Bronchial epithelial cell (primary cell): Measurements from ENCODE around the gene PHKG2. TPM values are rescaled to one million over a fixed set of nuclear protein-coding genes. Genes with fewer than 3 reads are reported as not detected.

ENCODE experiments used
- DNase-seq: peaks from one replicate; pipeline ENCODE4 v3.0.0-alpha.2; 2010; ENCODE audit warnings: low read depth
- FAIRE-seq: peaks from 2 replicates; lab custom pipeline; 2011; peaks lifted over from hg19 to GRCh38; lab: Jason Lieb, UNC
- H3K27me3 ChIP-seq: 2 replicates; pipeline ENCODE4 v1.5.1; 2011; ENCODE audit warnings: low read length; ENCODE audit not compliant: control insufficient read depth, insufficient read depth
- H3K36me3 ChIP-seq: 2 replicates; pipeline ENCODE4 v1.5.1; 2011; ENCODE audit warnings: low read length; ENCODE audit not compliant: control insufficient read depth, insufficient read depth
- H3K4me3 ChIP-seq: 2 replicates; pipeline ENCODE4 v1.5.1; 2011; ENCODE audit warnings: mild to moderate bottlenecking, low read depth, low read length, control low read depth
- CTCF ChIP-seq: IDR thresholded peaks from 2 replicates; pipeline ENCODE4 v1.5.1; 2011; ENCODE audit warnings: mild to moderate bottlenecking, moderate library complexity, low read length, control low read depth, inconsistent platforms; ENCODE audit not compliant: insufficient read depth, severe bottlenecking
- total RNA-seq: library from RNA; depleted of rRNA; stranded (reverse); fragments of >200 nt; gene quantifications from 2 replicates; pipeline ENCODE4 v1.2.1, GENCODE V29; 2014

The PHKG2 gene
- total RNA-seq, 1 donor from 2014 or later = 14.2 TPM

- Histone ChIP-seq H3K27me3 (no peaks in the 10 kb centered on the region), H3K4me3 (no peak overlapping the region), H3K36me3 (peaks cover 37% of the 10 kb centered on the region)
- no peak for DNase-seq
- no peak for TF ChIP-seq CTCF
- FAIRE-seq = no peak
These were observed 44.3 kb upstream of the PHKG2 start for GRCh38 chr16:30703971-30704370.

- FAIRE-seq = no peak
- Histone ChIP-seq H3K27me3 (no peaks in the 10 kb centered on the region), H3K4me3 (no peak overlapping the region), H3K36me3 (peaks cover 51% of the 10 kb centered on the region)
- no peak for DNase-seq
- TF ChIP-seq CTCF = no peak
These were observed 42.2 kb upstream of the PHKG2 start for GRCh38 chr16:30706046-30706445.

DNA sequence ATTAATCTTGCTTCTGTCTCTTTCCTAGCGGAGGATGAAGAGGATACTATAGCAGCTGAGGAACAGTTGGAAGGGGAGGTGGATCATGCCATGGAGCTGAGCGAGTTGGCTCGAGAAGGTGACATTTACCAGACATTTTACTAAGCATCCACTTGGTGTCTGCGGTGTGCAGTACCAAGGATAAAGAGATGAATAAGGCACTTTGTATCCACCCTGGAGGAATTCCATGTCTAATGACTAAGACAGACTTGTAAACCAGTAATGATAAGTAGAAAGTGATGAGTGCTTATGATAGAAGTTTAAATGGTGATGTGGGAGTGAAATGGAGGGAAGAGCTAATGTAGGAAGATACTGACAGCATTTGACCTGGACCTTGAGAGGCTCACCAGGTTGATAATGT, 37.3 kb upstream of the PHKG2 start:
- Histone ChIP-seq H3K4me3 (no peak overlapping the region), H3K27me3 (no peaks in the 10 kb centered on the region), H3K36me3 (peaks cover 58% of the 10 kb centered on the region)
- FAIRE-seq = no peak
- no peak for TF ChIP-seq CTCF
- DNase-seq = no peak

GRCh38 chr16:30711712-30712111, 36.5 kb upstream of the PHKG2 start:
- DNase-seq (no peak), FAIRE-seq (peak; percentile 32)
- H3K36me3 ChIP-seq = peaks cover 57% of the 10 kb centered on the region
- H3K27me3 ChIP-seq = no peaks in the 10 kb centered on the region
- no peak overlapping the region for H3K4me3 ChIP-seq
- no peak for TF ChIP-seq CTCF

DNA sequence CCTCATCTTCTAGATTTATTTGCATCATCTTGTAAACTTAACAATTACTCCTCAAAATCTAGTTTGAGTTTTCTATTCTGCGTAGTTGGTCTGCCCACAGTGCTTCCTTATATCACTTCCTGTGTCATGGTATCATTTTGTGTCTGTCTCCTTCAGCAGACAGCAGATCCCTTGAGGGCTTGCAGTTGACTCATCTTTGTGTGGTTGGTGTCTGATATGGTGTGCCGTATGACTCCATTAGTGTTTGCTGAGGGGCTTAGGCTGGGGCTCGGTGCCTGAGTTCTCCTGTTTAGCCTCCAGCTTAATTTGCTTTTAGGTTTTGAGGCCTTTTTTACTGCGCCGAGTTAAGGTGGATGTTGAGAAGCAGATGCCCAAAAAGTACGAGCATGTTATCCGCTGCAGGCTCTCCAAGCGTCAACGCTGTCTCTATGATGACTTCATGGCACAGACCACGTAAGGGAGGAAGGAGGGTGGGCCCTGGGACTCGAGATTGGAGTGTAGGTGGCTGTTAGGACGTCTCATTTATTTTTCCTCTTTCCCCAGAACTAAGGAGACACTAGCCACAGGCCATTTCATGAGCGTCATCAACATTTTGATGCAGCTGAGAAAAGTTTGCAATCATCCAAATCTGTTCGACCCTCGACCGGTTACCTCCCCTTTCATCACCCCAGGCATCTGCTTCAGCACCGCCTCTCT, 32.3 kb upstream of the PHKG2 start:
- no peak for FAIRE-seq
- Histone ChIP-seq H3K27me3 (no peaks in the 10 kb centered on the region), H3K4me3 (no peak overlapping the region), H3K36me3 (peaks cover 40% of the 10 kb centered on the region)
- no peak for TF ChIP-seq CTCF
- DNase-seq = peak; percentile 75

DNA sequence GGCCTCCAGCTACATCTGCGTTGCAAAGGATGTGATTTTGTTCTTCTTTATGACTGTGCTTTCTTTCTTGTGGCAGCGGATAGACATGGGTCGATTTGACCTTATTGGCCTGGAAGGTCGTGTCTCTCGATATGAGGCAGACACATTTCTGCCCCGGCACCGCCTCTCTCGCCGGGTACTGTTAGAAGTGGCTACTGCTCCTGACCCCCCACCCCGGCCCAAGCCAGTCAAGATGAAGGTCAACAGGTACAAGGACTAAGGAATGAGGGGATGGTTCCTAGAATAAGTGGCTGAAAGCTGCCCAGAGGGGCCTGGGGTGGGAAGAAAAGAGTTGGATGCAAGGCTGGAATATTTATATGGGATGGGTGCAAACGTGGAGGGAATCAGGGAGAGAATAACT, 28.1 kb upstream of the PHKG2 start:
- FAIRE-seq (no peak), DNase-seq (no peak)
- Histone ChIP-seq H3K4me3 (no peak overlapping the region), H3K36me3 (peaks cover 53% of the 10 kb centered on the region), H3K27me3 (no peaks in the 10 kb centered on the region)
- no peak for TF ChIP-seq CTCF
